Urothelium cell line (cell line): ENCODE data around the gene CRPPA.
A peak's percentile ranks its signal among the peaks of the same experiment; 100 is the strongest.

Experiments
- DNase-seq: peaks from one replicate; pipeline ENCODE4 v3.0.0; 2011; ENCODE audit warnings: low spot score, mixed read lengths
- FAIRE-seq: peaks from 2 replicates; lab custom pipeline; 2011; peaks lifted over from hg19 to GRCh38; lab: Jason Lieb, UNC

The CRPPA gene

DNA sequence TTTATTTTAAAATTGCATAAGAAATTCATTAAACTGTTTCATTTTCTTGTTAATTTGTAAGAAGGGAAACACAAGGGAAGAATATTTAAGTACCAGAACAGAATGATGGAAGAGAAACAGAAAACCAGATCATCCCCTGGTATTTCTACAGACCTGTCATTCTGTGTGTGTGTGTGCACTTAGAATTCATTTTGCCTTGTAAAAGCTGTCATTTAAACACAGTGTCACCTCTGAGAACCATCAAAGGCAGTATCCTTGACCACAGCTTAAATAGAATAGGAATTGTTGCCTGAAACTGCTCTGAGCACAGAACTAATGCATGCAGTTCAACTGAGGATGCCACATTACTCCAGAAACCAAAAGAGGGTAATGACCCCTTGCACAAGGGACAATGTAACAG, 6.8 kb upstream of the CRPPA start:
- FAIRE-seq (no peak), DNase-seq (no peak)

DNA sequence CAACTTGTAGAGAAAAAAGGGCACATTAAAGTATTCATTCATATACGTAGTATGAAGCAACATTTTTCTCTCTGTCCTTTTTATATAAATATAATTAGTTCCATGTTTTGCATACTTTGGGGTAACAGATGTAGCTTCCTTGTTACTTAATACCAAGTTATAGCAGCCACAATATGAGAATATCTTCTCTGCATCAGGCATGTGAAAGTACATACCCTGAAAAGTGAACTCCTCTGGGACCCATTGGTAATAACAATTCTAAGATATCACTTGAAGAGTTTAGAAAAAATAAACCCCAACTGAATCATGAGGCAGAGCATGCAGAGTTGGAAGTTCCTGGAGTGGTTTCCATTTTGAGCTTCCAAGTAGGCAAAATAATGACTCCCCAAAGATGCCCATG, 2.4 kb upstream of the CRPPA start:
- FAIRE-seq (no peak), DNase-seq (no peak)

DNA sequence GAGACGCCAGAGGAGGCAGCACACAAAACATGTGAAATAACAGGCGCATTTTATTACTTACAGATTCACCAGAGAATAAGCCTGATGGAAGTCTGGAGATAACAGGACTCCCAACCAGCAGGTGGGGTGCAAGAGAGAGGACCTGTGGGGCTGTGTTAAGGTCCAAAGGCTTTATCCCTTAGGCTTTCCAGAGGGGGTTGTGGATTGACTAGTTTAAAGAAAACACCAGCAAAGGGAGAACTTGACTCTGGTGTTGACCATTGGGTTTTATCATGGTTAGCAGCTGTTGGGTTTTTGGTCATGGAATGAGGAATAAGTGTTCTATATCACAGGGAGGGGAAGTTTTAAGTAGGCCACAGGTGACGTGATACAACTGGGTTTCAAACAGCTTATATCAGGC, 1.6 kb upstream of the CRPPA start:
- FAIRE-seq (no peak), DNase-seq (no peak)

DNA sequence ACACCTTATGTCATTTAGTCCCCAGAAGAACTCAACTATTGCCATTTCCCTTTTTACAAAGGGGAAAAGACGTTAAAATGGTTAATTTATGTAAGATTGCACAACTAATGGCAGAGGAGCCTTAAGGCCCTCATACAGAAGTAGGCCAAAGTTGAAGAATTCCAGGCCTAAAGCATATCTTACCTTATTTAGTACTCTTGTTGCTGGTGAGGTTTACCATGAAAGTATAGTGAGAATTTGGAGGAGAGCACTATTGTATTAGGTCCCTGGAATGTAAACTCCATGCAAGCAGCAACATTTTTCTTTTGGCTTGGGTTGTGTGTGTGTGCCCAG, 731 bp upstream of the CRPPA start:
- DNase-seq (no peak), FAIRE-seq (no peak)

DNA sequence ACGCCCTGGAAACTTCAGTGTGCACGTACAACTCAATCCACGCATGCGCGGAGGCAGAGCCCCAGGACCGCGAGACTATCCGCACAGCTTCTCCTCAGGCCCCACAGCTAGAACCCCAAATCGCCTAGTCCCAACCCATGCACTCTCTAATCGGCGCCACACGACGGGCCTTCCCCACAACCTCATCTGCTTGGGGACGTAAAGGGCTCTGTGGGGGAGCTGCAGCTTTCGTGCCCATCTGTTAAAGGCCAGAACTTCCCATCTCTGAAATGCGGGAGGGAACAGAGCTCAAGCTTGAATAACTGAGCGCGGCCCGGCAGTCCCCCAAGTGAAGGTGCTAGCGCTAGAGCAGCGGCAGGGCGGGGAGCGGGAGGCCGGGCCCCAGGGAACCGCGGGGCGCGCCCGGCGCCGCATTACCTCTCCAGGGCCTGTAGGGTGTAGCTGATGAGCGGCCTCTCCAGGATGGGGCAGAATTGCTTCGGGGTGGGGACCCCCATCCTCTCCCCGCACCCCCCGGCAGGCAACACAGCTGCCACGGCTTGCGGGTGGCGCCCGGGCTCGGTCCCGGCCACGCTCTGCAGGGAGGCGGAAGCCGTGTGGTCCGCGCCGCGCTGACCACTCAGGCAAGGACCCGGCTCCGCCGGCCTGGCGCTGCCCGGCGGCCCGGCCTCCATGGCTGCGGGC, 547 bp downstream of the CRPPA start:
- no peak for FAIRE-seq

DNA sequence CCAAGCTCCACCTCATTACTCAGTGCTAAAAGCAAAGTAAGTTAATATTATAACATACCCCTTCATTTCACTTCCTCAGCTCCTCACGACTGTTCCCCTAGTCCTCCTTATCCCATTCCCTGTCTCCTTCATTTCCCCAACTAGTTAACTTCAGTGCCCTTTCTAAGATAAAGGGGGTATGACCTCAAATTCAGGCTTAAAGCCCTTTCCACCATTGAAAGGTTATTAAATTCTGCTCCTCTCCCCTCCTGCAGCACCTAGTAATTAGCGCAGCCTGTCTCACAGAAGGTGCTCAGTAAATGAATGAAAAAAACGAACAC, 1.0 kb downstream of the CRPPA start:
- DNase-seq (no peak), FAIRE-seq (no peak)

More for the DNA sequence above, 547 bp downstream of the CRPPA start:
- peak; percentile 91 for DNase-seq

DNA sequence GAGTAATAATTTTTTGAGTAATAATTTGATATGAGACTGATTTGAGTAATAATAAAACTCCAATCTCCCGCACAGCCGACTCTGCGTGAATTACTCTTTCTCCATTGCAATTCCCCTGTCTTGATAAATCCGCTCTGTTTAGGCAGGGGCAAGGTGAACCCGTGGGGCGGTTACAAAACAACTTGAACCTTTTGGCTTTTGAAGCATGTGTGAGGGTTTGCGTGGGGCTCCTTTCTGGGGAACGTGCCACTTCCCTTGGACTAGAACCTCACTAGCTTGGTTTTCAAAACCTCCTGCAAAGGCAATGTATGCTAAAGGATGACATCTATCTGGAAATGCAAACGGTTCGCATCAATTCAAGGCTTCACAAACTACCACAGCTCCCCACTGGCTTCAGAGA, 1.5 kb downstream of the CRPPA start:
- no peak for DNase-seq
- FAIRE-seq: no peak

DNA sequence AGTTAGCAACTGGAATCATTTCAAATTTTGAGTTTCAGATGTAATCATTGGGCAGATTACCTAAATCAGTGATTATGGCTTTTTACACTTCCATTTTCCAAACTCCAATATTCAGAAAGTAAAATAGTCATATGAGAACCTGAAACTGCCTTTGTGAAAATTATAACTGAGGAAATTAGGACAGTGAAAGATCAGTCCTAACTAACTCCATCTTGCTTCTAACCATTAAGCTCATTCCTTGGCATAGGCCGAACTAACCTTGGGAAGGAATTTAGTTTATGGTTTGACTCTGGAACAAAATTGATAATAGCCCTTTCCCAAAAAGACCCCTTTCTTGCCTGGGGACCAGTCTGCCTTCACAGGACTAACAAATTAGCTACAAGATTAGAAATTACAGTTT, 2.2 kb downstream of the CRPPA start:
- DNase-seq: no peak
- FAIRE-seq: no peak

DNA sequence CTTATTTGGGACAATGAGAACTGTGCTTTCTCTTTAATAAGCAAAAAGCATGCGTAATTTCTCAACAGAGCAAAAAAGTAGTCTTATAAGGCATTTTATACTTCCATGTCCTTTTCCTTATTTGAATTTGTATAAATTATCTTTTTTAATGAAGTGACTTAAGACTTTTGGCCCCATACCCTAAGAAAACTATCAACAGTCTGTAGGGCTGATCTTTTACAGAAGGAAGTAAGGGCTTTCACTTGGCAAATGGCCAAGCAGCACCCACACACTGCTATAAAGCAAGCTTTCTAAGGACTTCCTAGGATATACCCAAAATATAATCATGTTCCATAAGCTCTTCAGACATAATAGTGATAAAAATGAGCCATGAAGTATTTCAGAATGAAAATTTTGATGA, 3.4 kb downstream of the CRPPA start:
- no peak for FAIRE-seq

DNA sequence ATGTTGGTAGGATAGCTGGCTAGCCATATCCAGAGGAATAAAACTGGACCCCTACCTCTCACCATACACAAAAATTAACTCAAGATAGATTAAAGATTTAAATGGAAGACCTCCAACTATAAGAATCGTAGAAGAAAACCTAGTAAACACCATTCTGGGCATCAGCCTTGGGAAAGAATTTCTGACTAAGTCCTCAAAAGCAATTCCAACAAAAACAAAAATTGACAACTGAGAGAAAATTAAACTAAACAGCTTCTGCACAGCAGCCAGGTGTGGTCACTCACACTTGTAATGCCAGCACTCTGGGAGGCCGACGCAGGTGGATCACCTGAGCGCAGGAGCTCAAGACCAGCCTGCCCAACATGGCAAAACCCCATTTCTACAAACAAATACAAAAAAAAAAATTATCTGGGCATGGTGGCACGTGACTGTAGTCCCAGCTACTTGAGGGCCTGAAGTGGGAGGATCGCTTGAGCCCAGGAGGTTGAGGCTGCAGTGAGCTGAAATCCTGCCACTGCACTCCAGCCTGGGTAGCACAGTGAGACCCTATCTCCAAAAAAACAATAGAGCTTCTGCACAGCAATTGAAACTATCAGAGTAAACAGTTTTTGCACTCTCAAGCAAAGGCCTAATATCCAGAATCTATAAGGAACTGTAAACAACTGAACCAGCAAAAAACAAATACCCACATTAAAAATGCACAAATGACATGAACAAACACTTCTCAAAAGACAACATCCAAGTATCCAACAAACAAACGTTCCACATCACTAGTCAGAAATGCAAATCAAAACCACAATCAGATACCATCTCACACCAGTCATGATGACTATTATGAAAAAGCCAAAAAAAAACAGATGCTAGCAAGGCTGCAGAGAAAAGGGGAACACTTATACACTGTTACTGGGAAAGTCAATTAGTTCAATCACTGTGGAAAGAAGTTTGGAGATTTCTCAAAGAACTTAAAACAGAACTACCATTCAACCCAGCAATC, 4.8 kb downstream of the CRPPA start:
- no peak for FAIRE-seq
- DNase-seq: no peak

More for the DNA sequence above, 3.4 kb downstream of the CRPPA start:
- DNase-seq: no peak

DNA sequence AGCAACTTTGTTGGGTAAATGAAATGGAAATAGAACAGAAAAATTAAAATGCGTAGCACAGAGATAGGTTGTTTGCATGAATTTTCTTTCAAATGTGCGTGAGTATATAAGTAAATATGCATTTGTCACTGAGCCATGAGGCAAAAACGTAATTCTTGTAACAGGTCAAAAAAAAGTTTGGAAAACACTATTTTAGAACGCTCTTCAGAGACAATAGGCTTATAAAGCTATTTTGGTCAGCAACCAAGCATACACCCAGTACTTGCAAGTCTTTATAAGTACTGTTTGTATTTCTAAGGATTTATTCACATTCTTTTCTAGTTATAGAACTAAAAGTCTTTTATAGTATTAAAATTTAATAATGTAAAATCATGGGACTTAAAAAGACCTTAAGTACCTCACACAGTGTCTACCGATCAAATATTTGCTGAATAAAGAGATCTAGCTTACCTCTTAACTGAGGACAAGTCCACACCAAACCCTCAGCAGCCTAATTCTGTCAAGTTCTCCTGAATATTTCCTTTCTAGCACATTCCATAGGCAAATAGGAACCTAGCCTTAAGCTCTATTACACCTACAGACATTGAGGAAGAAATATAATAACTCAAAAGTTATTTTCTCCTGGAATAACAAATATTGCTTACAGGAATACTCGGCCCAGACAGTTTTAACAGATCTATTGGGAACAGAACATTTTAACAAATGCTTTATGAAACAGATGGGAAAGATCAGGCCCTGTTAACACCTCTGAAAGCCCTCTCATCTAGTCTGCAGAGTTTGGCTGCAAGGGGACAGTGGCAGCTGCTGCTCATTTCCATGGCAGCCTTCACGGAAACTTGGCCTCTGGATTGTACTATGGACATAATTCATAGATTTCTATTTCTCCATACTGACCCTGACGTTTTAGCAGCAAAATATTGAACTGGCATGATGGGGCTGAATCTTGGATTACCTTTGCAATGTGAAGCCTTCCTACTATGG, 8.8 kb downstream of the CRPPA start:
- FAIRE-seq: no peak

DNA sequence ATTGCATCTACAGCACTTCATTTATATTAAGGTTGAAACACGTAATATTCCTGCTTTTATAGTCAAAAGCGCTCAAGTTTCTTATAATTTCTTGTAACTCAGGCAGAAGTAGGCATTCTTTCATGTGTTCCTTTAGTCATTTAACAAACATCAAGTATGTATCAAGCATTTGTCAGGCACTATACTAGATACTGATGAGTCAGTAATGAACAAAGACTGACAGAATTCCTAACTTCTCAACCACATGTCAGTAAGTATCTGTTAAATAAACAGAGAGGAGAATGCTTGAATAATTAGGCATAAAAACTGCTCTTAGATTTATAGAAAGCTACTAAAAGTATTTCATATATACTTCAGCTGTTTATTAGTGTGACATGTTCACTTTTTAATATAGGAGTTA, 9.9 kb downstream of the CRPPA start:
- DNase-seq (no peak), FAIRE-seq (no peak)

More for the DNA sequence above, 8.8 kb downstream of the CRPPA start:
- DNase-seq: no peak

DNA sequence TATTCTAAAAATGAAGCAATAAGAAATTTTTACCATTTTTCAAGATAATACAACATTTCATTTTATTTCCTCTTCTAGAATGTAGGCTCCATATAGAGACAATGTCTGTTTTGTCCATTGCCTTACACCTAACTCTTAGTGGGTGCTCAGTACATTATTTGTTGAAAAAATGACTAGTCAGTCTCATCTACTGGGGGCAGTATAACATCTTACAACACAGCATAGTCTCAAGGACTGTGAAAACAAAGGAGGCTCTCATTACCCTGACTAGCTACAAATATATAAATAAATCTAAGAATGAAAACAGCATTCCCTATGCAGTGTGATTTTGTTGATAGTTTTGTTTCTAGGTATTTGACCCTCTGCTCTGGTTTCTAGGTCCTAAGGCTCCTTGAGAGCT, 11.6 kb downstream of the CRPPA start:
- FAIRE-seq: no peak
- DNase-seq: no peak

DNA sequence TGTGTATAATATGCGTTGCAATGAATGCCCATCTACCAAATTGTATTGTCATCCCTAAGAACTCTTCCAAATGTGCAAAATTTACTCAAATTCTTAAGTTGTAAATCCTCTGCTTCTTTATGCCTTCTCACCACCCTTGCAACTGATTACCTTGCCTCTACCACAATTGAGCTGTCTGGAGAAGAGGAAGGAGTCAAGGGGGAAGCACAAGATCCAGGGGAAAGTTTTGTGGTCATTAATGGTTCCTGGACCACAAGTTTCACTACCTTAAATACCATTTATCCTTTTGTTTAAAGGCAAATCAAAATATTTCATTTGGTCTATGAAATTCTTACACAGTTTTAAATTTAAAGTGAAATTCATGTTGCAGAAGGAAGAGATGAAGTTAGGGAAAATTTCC, 16.7 kb downstream of the CRPPA start:
- no peak for DNase-seq
- no peak for FAIRE-seq

DNA sequence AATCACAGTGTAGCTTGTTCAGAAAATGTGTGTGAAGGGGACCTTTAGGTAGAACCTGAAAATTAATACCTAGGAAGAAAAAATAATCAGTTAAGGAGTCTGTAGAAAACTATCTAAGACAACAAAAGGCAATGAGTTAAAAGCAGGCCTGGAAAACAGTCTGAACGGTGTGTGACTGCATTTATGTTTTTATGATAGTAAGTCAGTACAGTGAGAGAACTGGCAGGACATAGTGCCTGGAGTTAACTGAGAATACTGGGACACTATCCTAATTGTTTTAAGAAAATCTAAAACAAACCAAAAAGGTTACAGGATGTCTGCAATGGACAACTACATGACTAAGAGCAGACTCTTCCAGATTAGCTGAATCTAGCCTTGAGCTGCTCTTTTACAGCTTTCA, 17.9 kb downstream of the CRPPA start:
- no peak for FAIRE-seq

DNA sequence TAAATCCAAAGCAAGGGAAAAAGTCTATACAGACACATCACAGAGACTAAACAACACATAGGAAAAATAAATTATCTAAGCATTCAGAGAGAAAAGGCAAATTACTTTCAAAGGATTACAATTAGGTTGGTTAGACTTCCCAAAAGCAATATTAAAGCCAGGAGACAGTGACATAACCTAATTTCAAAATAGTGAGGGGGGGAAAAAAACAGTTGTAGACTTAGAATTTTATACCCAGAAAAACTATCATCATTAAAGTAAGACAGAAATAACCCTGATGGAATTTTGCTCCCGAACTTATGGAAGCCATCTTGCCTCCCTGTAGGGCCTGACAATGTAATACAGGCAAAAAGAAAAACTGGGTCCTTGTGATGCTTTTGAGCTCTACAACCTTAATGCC, 18.4 kb downstream of the CRPPA start:
- DNase-seq: no peak
- no peak for FAIRE-seq

More for the DNA sequence above, 17.9 kb downstream of the CRPPA start:
- no peak for DNase-seq

DNA sequence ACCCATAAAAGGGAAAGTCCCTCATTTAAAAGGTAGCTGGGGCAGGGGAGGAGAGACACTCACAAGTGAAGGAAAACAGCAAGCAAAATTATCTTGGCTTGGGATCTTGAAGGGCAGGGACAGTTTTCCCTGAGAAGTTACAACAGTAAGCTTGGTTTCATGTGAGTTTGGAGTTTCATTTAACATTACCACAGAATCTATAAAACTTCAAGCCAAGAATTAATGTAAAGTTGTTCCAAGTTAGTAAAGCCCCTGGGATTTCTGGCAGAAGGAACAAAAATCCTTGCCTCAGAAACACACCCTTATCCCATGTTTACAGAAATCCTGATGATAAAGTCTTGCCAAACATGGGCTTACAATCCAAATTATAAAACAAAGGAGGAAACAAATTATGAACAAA, 19.2 kb downstream of the CRPPA start:
- FAIRE-seq (no peak), DNase-seq (no peak)

DNA sequence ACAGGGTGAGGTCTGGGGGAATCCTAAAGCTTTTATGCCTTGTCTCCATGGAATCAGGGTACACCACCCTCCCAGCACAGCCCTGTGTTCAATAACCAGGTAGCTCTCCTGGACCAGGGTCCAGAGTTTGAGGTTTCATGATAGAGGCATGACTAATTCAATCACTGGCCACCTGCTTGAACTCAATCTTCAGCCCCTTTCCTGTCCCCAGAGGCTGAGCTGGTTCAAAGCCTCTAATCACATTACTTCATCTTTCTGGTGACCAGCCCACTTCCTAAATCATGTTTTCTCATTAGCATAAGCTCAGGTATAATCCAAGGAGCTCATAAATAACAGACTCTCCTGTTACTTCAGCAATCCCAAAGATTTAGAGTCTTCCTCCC, 20.5 kb downstream of the CRPPA start:
- no peak for FAIRE-seq

DNA sequence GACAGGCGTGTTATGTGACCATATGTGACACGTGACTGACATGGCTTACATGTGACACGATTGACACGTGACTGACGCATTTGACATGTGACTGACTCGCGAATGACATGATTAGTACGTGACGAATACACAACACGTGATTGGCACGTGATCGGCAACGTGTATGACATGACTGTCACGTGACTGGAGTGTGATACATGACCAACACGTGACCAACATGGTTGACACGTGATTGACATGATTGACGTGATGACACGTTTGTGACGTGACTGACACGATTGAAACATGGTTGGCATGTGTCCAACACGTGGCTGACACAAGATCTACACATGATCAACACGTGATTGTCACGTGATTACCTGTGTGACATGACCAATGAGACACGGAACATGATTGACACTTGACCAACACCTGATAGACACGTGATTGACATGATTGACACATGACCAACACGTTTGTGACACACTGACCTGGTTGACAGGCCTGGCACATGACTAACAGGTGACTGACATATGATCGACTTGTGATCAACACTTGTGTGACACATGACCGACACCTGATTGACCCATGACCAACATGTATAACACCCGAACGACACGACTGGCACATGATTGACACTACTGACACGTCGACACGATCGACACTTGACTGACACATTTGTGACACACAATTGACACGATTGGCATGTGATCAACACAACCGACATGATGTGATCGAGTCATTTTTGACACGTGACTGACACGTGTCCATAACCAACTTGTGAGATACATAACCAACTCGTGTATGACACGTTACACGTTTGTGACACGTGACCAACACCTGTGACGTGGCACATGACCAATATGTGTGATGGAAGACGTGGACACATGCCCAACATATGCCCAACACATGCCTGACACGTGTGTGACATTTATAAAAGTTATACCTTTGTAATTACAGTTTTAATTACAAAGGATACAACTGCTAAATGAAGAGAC, 21.1 kb downstream of the CRPPA start:
- FAIRE-seq: no peak
- DNase-seq: peak; percentile 4

More for the DNA sequence above, 20.5 kb downstream of the CRPPA start:
- peak; percentile 4 for DNase-seq

DNA sequence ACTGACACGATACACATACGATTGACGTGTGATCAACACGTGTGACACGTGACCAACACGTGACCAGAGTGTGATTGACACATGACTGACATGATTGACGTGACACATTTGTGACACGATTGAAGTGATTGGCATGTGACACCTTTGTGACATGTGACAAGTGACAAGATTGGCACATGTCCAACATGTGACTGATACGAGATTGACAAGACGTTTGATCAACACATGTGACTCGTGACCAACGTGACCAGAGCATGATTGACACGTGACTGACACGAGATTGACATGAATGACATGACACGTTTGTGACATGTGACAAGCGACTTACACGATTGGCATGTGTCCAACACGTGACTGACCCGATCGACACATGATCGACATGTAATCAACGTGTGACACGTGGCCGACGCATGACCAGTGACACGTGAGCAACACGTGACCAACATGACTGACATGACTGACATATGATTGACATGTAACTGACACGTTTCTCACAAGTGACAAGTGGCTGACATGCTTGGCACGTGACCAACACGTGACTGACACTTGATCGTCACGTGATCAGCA, 22.0 kb downstream of the CRPPA start:
- FAIRE-seq: no peak
- peak; percentile 5 for DNase-seq
